GM21526 (cell line): ENCODE data around the gene SIGLEC15.
"Not testable (repeated sequence)": the region's sequence is repeated elsewhere in the genome, so short reads cannot be mapped to it uniquely, and the experiment has no call there.

Experiments used
- ATAC-seq: cut with Tn5 transposase; IDR thresholded peaks from one replicate; pipeline ENCODE4 v1.9.1; 2021; ENCODE audit warnings: moderate library complexity; ENCODE audit not compliant: unreplicated experiment, low FRiP score

Gene SIGLEC15

DNA sequence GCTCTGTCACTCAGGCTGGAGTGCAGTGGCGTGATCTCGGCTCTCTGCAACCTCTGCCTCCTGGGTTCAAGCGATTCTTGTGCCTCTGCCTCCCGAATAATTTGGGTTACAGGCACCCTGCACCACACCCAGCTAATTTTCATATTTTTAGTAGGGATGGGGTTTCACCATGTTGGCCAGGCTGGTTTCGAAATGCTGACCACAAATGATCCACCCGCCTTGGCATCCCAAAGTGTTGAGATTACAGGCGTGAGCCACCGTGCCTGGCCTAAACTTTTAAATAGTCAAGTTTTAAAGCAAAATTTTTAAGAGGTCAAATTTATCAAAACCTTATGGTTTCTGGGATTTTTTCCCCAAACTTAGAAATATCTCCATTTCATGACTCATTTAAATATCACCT is 6.7 kb upstream of the SIGLEC15 start:
- ATAC-seq, result not testable (repeated sequence)

DNA sequence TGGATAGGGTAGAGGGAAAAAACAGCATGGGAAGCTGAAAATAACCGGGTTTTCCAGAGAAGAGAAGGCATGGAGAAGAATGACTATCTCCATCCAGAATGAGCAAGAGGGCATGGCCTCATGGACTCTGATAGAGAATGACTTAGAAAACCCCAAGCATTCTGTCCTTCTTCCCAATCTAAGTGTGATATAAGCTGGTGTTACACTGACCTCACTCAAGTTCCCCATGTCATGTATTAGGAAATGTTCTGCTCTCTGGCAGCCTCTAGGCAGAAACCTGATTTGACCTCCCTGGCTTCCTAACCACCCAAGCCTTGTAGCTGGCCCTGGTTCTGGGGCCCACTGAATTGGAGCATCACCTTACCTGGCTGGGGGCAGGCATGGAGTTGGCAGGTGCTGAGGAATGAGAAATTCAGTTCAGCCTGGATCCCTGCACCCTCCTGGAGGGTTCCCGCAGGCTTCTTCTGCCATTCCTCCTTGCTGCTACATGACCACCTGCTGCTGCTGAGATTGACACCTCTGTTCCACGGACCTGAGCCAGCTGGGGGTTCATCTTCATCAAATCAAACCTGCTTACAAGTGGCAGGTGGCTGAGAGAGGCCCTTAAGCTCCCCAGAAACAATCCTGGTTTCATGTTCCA is 5.2 kb upstream of the SIGLEC15 start:
- no peak for ATAC-seq

DNA sequence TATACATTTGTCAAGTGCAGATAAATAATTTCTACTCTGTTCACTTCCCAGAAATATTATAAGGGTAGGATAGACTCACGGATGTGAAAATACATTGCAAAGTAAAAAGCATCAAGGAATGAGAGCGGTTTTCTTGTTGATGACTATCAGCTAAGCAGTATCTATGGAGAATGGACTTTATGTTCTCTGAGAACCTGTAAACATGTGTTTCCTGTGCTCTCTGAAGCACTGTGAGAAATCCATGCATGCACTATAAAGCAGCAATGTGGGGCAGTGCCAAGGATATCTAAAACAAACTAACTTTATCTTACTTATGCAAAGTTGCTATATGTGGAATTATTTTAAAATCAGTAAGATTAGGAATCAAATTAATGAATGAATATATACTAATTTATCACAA is 4.4 kb upstream of the SIGLEC15 start:
- no peak for ATAC-seq

DNA sequence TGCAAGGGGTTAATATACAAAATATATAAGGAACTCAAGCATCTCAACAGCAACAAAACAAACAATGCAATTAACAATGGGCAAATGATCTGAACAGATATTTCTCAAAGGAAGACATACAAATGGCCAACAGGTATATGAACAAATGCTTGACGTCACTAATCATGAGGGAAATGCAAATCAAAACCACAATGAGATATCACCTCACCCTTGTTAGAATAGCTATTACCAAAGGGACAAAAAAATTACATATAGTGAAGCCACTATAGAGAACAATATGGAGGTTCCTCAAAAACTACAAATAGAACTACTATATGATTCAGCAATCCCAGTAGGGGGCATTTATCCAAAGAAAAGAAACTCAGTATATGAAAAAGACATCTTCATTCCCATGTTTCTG is 3.8 kb upstream of the SIGLEC15 start:
- ATAC-seq, result no peak

DNA sequence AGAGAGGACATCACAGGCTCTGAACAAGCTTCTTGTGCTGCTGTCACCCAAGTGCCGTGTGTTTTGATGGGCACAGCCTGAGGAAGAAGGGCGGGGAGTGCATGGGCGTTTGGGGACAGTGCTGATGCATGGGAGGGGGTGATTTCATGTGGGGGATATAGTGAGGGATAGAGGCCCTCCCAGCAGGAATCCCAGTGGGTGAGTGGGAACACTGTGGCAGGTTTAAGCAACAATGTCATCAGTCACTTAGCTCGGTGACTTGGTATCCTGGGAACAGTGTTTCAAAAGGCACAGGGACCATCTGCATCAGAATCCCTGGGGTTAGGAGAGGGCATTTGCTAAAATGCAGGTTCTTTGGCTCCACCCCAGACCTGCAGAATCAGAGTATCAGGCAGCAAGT is 609 bp downstream of the SIGLEC15 start:
- ATAC-seq, result no peak

DNA sequence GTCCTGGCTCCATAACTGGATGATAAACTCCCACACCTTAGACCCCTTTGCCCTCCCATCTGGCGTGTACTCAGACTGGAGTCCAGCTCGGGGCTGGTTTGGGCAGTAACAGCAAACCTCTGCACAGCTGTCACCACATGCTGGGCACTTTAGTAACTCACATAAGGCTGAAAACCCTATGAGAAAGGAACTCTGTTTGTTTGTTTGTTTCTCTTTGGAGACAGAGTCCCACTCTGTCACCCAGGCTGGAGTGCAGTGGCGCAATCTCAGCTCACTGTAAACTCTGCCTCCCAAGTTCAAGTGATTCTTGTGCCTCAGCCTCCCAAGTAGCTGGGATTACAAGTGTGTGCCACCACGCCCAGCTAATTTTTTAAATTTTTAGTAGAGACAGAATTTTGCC is 1.2 kb downstream of the SIGLEC15 start:
- not testable (repeated sequence) for ATAC-seq

DNA sequence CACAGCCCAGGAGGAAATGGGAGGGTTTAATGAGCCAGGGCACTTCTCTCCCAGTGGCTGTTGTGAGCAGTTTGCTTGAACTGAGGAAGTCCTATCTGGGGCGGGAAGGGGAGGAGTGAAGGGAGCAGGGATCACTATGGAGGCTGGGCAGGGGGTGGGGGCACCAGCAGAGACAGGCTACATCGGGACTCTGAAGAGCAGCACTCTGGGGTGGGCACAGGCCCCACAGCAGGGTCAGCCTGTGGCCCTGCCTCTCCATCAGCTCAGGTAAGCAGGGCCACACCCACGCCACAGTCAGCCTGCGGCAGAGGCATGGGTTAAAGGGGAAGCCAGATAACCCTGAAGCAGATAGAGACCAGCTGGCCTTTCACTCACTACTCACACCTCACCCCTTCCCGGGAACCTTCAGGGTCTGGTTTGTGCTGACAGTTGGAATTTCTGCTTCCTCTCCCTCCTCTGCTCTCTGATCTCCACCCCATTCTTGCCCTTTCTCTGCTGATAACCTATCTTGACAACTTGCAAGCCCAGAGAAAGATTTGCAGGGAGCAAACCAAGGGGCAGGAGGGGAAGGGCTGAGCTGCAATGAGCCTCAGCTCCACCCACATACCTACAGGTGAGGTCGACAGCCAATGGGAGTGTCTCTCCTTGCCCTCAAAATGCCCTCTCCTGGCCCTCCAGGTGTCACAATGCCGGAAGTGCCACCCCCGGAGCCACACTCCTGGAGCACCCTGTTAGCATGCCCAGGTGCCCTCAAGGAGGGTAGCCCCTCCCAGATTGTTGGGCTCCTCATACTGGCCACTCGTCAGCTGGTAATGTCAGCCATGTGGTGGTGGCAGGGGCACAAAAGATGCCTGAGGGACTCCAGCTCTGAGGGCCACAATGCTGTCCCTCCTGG is 3.7 kb downstream of the SIGLEC15 start:
- no peak for ATAC-seq

DNA sequence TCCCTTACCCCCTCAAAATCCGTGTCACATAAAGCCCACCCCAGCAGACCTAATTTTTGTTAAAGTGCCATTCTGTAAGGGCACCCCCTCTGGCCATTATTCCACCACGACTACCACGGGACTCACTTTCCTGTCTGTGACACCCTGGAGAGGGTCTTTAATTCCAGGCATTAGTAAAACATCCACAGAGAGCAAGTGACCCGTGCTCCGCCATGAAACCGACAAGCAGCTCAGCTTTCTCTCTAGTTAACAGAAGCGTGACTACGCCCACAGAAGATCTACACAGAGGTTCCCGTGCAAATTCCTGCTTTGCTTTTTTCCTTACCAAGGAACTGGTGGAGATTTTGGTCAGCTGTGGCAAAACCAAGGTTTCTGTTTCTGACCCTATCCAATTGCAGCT is 4.4 kb downstream of the SIGLEC15 start:
- no peak for ATAC-seq

DNA sequence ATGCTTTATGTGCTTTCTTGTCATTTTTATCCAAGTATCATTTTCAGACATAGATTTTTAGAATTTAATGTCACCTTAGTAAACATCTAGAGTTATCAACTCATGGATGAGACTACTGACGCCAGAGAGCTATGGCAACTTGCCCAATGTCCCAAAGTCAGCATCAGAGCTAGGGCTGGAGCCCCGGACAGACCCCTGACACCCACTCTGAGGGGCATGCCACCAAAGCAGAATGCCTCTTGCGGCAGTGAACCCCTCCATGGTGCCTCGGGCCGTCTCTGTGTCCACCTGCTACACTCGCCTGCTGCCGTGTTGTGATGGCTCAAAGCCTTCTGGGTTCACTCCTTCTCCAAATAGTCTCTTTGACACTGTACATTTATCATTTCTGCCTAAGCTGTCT is 5.4 kb downstream of the SIGLEC15 start:
- ATAC-seq, result no peak

DNA sequence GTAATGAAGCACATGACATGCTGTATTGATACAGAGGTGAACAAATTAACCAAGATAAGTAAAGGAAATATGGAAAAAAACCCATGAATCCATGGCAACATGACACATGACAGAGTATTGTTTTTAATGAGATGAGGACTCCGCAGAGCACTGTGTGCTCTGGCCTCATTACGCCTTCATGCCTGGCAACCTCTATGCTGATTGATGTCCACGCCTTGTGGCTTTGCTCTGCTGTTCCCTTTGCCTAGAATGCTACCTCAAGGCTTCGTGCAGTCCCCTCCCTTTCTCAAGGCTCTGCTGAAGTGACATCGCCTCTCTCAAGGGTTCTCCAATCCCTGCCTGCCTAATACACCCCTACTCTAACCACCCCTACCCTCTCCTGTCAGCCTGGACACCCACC is 8.4 kb downstream of the SIGLEC15 start:
- no peak for ATAC-seq

DNA sequence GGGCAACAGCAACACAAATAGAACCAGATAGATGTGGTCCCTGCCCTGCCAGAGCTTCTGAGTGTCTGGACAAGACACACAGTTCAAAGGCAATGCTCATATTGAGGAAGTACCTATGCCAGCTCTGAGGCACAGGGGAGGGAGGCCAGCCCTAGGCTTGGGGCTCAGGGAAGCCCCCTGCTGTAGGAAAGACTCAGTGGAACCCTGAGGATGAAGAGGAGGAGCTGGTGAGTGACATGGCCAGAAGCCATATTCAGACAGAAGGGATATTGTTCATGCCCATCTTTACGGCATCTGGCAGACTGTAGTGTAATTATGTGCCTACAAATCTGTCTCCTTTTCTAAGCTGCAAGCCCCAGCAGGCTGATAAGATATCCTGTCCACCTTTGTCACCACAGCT is 8.8 kb downstream of the SIGLEC15 start:
- ATAC-seq, result no peak

DNA sequence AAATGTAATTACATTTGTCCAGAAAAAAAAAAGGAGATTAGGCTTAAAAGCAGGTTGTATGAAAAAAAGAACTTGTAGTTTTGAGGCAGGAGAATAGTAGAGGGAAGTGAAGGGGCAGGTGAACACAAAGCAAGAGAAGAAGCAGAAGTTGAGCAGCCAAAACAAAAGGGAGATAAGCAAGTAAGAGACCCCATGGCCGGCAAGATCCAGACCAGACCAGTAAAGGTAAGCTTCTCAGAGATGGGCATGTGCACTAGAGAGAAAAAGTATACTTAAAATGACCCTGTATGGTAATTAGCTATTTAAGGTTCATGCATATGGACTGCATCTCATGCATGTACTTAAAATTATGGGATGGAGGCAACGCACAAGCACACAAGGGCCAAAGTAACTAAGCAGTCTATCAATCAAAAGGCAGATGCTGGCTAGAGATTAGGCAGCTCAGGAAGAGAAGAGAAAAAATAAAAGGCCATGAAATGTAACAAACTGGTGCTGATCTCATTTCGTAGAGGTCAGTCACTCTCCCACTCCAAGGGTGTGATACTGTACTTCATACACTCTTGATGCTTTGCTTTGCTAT is 9.7 kb downstream of the SIGLEC15 start:
- ATAC-seq, result no peak

DNA sequence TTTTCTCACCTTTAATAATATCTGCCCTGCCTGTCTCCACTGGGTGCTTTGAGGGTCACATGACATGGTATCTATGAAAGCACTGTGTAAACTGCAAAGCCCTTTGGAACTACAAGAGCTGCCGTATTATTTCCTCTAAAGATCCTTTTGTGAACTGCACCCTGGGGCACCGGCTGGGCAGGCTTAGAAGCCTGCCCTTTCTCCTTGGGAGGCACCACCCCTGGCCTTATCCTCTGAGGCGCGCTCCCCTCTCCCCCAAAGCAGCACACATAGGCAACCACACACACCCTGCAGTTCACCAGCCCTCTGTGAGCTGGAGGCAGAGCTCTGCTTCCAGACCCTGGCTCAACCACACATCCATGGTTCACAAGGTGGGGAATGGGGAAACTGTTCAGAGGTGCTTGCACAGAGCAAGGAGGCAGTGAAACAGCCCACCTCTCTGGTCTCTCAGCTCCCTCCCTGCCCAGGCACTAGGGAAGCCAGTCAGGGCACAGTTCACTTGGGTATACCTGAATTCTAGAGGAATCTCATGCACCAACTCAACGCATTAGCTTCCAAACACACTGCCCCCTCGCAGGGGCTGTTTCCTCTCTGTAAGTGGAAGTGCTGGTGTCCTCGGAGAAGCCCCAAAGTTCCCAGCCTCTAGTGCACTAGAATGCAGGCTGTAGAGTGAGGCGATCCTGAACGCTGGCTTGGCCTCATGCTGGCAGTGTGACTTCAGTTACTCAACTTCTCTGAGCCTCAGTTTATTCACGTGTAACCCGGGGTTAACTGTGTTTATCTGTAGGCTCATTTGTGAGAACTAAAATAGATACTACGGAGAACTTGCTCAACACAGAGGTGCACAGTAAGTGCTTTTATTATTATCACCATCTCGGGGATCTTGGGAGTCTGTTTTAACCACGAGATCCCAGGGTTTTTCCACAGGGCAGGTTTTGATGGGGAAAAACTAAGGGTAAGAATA is 11.0 kb downstream of the SIGLEC15 start:
- ATAC-seq, result no peak

DNA sequence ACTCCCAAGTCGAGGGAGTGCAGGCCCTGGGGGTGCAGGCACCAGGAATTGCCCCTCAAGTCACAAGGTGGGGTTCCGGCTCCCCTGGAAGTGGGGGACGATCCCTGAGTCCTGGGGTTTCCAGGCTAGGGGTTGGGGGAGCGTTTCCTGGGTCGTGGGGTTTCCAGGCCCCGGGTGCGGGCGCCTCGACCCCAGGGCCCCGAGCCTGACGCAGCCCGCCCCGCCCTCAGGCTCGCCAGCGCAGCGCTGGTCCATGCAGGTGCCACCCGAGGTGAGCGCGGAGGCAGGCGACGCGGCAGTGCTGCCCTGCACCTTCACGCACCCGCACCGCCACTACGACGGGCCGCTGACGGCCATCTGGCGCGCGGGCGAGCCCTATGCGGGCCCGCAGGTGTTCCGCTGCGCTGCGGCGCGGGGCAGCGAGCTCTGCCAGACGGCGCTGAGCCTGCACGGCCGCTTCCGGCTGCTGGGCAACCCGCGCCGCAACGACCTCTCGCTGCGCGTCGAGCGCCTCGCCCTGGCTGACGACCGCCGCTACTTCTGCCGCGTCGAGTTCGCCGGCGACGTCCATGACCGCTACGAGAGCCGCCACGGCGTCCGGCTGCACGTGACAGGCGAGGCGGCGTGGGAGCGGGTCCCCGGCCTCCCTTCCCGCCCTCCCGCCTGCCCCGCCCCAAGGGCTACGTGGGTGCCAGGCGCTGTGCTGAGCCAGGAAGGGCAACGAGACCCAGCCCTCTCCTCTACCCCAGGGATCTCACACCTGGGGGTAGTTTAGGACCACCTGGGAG is 12.0 kb downstream of the SIGLEC15 start:
- no peak for ATAC-seq

DNA sequence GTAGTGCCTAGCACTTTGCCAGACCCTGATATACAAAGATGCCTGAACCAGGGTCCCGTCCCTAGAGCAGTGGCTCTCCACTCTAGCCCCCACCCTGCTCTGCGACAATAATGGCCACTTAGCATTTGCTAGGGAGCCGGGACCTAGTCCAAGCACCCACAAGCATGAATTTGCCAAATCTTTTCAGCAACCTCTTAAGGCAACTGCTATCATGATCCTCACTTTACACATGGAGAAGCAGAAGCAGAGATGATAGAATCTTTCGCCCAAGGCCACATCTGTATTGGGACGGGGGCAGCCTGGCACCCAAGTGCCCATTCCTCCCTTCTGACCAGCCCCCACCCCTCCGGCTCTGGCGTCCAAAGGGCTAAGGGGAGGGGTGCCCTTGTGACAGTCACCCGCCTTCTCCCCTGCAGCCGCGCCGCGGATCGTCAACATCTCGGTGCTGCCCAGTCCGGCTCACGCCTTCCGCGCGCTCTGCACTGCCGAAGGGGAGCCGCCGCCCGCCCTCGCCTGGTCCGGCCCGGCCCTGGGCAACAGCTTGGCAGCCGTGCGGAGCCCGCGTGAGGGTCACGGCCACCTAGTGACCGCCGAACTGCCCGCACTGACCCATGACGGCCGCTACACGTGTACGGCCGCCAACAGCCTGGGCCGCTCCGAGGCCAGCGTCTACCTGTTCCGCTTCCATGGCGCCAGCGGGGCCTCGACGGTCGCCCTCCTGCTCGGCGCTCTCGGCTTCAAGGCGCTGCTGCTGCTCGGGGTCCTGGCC is 13.0 kb downstream of the SIGLEC15 start:
- ATAC-seq, result no peak

DNA sequence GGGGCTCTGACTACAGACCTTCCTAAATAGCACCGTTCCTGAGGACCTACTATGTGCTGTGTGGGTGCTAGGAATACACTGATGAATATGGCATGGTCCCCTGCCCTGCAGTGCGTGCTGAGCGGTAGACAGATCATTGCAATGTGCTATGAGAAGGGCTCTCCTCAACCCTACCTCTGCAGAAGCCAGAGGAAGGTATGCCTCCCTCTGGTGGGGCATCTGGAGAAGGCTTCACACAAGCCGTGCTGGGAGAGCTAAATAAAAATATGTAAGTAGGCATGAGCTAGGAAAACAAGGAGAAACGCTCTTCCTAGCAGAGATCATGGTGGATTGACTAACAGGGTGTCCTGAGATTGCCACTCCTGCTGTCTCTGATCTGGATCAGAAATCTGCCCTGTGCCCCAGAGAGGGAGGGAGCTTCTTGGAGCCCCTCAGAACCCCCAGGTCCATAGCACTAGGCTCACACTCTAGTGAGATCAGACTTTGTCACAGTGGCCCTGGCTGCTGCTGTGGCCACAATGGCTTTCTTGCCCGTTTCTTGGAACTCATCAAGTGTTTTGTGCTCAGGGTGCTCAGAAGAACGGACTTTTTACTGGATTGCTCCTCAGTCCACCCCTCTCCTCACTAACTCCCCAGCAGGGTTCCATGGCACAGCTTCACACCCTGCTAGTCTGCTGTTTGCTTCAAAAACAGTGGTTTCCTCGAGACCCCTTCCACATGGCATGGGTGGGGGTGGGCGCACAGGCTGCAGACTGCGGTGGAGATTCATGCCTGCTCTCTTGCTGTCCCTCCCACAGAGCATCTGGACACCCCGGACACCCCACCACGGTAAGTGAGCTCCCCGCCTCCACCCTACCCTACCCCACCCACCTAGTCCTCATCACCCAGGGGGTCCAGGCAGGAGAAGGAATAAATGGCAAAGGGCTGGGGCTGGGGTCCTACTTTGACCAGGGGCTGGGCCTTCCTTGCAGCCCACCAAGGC is 14.2 kb downstream of the SIGLEC15 start:
- ATAC-seq, result no peak

DNA sequence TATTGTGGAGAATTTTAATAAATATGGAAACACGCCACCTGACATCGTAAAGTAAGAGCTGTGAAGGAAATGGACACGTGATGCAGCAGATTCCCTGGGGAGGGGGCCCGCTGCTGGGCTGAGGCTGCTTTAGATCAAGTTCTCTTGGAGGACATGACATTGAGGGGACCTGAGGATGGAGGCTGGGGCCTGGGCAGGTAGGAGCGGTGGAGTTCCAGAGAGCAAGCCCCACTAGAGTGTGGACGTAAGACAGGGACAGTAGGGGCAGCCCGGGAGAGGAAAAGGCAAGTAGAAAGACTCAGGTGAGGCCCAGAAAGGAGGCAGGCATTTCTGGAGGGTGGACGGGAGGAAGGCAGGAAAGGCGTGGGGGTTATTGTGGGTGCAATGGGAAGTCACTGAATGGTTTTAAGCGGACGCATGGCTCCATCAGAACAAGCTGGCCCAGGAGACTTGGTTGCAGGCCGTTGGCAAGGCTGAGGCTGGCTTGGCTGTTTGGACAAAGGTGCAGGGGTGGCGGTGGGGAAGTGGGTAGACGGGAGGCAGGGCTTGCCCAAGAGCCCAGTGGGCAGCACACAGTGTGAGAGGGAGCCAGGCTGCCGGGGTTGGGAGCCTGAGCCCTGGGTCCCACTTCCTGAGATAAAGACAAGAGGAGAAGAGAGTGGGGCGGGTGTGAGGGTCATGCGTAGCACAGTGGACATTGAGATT is 15.7 kb downstream of the SIGLEC15 start:
- ATAC-seq, result no peak
